Glomerular visceral epithelial cell (primary cell): Measurements from ENCODE around the gene SUMO2.
"Not testable (repeated sequence)": the region's sequence is repeated elsewhere in the genome, so short reads cannot be mapped to it uniquely, and the experiment has no call there.

Experiments
- DNase-seq: peaks from one replicate; pipeline ENCODE4 v3.0.0-alpha.2; 2016; ENCODE audit errors: extremely low spot score

SUMO2 gene

GRCh38 chr17:75182569-75183436 lies at the start of gene SUMO2:
TSS of gene SUMO2 (minus strand) at chr17:75182959. CDS start at chr17:75182834, 125 bp downstream.
- peak; percentile 97 for DNase-seq

GRCh38 chr17:75231741-75232464 lies 49.1 kb upstream of the SUMO2 start:
- DNase-seq = no peak

- no peak for DNase-seq
Measured at GRCh38 chr17:75231071-75231470, 48.3 kb upstream of the SUMO2 start.

GRCh38 chr17:75228847-75229246 lies 46.1 kb upstream of the SUMO2 start:
- DNase-seq = no peak

GRCh38 chr17:75228305-75228704 lies 45.5 kb upstream of the SUMO2 start:
- no peak for DNase-seq

- DNase-seq = no peak
Measured at GRCh38 chr17:75227729-75228128, 45.0 kb upstream of the SUMO2 start.

GRCh38 chr17:75225016-75225415 lies 42.3 kb upstream of the SUMO2 start:
- DNase-seq = no peak

GRCh38 chr17:75219815-75220214 lies 37.1 kb upstream of the SUMO2 start:
- DNase-seq = no peak

GRCh38 chr17:75218131-75218530 lies 35.4 kb upstream of the SUMO2 start:
- DNase-seq = no peak

- DNase-seq = no peak
Measured at GRCh38 chr17:75209061-75209460, 26.3 kb upstream of the SUMO2 start.

GRCh38 chr17:75208161-75208560 lies 25.4 kb upstream of the SUMO2 start:
- no peak for DNase-seq

- no peak for DNase-seq
Measured at GRCh38 chr17:75207760-75208159, 25.0 kb upstream of the SUMO2 start.

- not testable (repeated sequence) for DNase-seq
Measured at GRCh38 chr17:75207050-75207407, 24.3 kb upstream of the SUMO2 start.

GRCh38 chr17:75205793-75206163 lies 23.0 kb upstream of the SUMO2 start:
- DNase-seq = no peak

- DNase-seq = peak; percentile 96
Measured at GRCh38 chr17:75205037-75205792, 22.5 kb upstream of the SUMO2 start, which contains the start of gene NUP85. TSS of gene NUP85 (plus strand) at chr17:75205679. CDS start at chr17:75205762, 83 bp downstream.

- no peak for DNase-seq
Measured at GRCh38 chr17:75199886-75200618, 17.3 kb upstream of the SUMO2 start.

- DNase-seq = peak; percentile 89
Measured at GRCh38 chr17:75194879-75195278, 12.1 kb upstream of the SUMO2 start.

- DNase-seq = peak; percentile 81
Measured at GRCh38 chr17:75191584-75191983, 8.8 kb upstream of the SUMO2 start.

- DNase-seq = no peak
Measured at GRCh38 chr17:75188614-75189013, 5.9 kb upstream of the SUMO2 start.

GRCh38 chr17:75183999-75184884 lies 1.5 kb upstream of the SUMO2 start:
- no peak for DNase-seq

GRCh38 chr17:75182319-75182568 lies 515 bp downstream of the SUMO2 start:
- no peak for DNase-seq
